ENCODE data around the gene E2F4. TPM values are rescaled to one million over a fixed set of nuclear protein-coding genes. Genes with fewer than 3 reads are reported as not detected.

E2F4 gene
- total and polyA plus RNA-seq, 2 donors (not counting 1 experiment from before 2014, with no cell fraction given), result 106 to 188 TPM

DNA sequence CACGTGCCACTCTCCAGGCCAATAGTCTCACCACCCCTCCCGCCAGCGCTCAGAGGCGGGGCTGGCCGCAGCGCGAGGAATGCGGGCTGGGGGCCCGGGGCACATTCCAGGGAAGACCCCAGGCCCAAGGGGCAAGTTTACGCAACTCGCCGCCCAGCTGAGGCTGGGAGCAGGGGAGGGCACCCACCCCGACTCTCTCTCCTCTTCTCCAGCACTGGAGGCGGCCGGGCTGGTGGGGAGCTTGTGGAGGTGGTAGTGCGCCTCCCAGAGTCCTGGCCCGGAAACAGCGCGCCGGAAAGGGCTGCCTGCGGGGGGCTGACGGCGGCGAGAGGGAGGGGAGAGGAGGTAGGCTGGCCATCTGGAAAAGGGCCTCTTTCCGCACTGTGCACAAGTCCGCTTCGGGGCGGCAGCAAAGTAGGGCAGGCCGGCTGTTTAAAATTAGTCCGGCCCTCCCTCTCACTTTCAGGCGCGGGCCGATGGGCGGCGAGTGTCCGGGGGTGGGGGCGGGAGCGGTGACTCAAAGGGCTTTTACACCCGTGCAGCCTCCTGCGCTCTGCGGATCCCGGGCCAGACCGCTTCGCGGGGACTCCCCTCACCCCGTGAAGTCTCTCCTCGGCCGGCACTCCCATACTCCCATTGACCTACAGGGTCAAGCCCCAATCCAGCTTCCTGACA lies 54.3 kb downstream of the E2F4 start:
- Histone ChIP-seq H2AFZ (ENCODE audit: insufficient read depth, low read depth, low read length, poor library complexity, severe bottlenecking) (peak overlapping the region; percentile 82), H3K27ac (ENCODE audit: low read length in 2 of 2) (peak overlapping the region in 1 of 2 donors; percentile 48), H3K79me2 (ENCODE audit: control insufficient read depth, insufficient read depth, low read length) (peaks cover 25% of the 10 kb centered on the region), H3K36me3 (replicated peaks in 1 of 2; ENCODE audit: control extremely low read depth in 1 of 2, control insufficient read depth in 1 of 2, extremely low read depth in 1 of 2, insufficient read depth in 2 of 2, low read length in 1 of 2) (peaks cover 0 to 3% of the 10 kb centered on the region in 2 experiments), H4K20me1 (ENCODE audit: control insufficient read depth, insufficient read depth, low read length, poor library complexity, severe bottlenecking) (peaks cover 8% of the 10 kb centered on the region), H3K4me2 (replicated peaks; ENCODE audit: low read depth, low read length, poor library complexity, severe bottlenecking) (peak overlapping the region; percentile 100), H3K27me3 (replicated peaks in 1 of 4; ENCODE audit: control extremely low read depth in 1 of 4, control insufficient read depth in 3 of 4, insufficient read depth in 4 of 4, low read length in 3 of 4) (peaks cover 0 to 17% (median 12%) of the 10 kb centered on the region in 4 experiments), H3K9me3 (ENCODE audit: control extremely low read depth in 1 of 3, control insufficient read depth in 2 of 3, insufficient read depth in 1 of 3, low read length in 2 of 3) (no peaks in the 10 kb centered on the region), H3K9ac (ENCODE audit: low read length) (peak overlapping the region; percentile 81), H3K4me3 (ENCODE audit: control extremely low read depth in 1 of 5, extremely low read depth in 1 of 5, insufficient read depth in 1 of 5, low read depth in 2 of 5, low read length in 4 of 5) (peak overlapping the region; percentile 70 to 97 (median 79)), H3K4me1 (ENCODE audit: control insufficient read depth in 2 of 2, insufficient read depth in 2 of 2, low read length in 2 of 2) (peaks cover 46 to 55% of the 10 kb centered on the region in 2 donors)
- Mint-ChIP-seq H3K27me3 (peaks cover 9% of the 10 kb centered on the region), H3K27ac (peak overlapping the region; percentile 70), H3K4me3 (peak overlapping the region; percentile 96), H3K9me3 (ENCODE audit: insufficient read depth) (no peaks in the 10 kb centered on the region), H3K4me1 (peaks cover 53% of the 10 kb centered on the region)
- ChIA-PET POLR2A (interaction anchor here (0.5 to 3.7 kb wide), 3 partner anchors 19 to 218 kb away, joined by 4 to 27 read pairs (median 8); partner anchors contain the start of gene TMEM208), CTCF (interaction anchor here (1.1 to 4.2 kb wide), 5 partner anchors 12 to 104 kb away, joined by 3 to 33 read pairs (median 4); partner anchors contain the start of gene TMEM208)
- peak; percentile 66 for DNase-seq
- under 1% methylated on average over 44 of the region's 48 CpGs for WGBS (ENCODE audit: insufficient coverage)
- no peak for ATAC-seq (ENCODE audit: low read depth)
- intact Hi-C loops (cut with micrococcal nuclease), result loop anchor here (2.0 to 10.0 kb wide), 4 partner anchors 33 to 419 kb away; partner anchors contain the start of genes ACD, ATP6V0D1, C16orf86 and ENKD1
- TF ChIP-seq, protein P1, sequence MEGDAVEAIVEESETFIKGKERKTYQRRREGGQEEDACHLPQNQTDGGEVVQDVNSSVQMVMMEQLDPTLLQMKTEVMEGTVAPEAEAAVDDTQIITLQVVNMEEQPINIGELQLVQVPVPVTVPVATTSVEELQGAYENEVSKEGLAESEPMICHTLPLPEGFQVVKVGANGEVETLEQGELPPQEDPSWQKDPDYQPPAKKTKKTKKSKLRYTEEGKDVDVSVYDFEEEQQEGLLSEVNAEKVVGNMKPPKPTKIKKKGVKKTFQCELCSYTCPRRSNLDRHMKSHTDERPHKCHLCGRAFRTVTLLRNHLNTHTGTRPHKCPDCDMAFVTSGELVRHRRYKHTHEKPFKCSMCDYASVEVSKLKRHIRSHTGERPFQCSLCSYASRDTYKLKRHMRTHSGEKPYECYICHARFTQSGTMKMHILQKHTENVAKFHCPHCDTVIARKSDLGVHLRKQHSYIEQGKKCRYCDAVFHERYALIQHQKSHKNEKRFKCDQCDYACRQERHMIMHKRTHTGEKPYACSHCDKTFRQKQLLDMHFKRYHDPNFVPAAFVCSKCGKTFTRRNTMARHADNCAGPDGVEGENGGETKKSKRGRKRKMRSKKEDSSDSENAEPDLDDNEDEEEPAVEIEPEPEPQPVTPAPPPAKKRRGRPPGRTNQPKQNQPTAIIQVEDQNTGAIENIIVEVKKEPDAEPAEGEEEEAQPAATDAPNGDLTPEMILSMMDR (IDR thresholded peaks at IDR 0.05), result no peak
- TF ChIP-seq EZH2 (IDR thresholded peaks at IDR 0.05; ENCODE audit: borderline replicate concordance, insufficient read depth, low read depth, low read length, poor library complexity, severe bottlenecking), result no peak
